Fibroblast of mammary gland (primary cell): ENCODE data around the gene LRP10.

Source experiments
- DNase-seq: peaks from one replicate; pipeline ENCODE4 v3.0.0-alpha.2; 2010; ENCODE audit warnings: low read depth
- H3K4me3 ChIP-seq: 2 replicates; pipeline ENCODE4 v1.5.1; 2011; ENCODE audit warnings: low read depth, mild to moderate bottlenecking, low read length, moderate library complexity; ENCODE audit not compliant: control insufficient read depth
- CTCF ChIP-seq: conservative IDR thresholded peaks from 2 replicates; pipeline ENCODE4 v1.5.1; 2011; ENCODE audit warnings: low read depth, low read length, inconsistent platforms; ENCODE audit not compliant: control insufficient read depth, insufficient read depth

The LRP10 gene

DNA sequence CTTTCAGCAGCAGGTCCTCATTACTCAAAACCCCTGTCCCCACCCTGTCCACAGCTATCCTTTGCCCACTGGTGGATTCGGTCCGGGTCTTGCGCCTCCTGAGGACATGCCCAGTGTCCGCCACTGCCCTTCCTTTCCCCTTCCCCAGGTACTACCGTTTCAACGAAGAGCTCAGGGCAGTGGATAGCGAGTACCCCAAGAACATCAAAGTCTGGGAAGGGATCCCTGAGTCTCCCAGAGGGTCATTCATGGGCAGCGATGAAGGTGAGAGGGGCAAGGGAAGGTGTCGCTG lies 26.5 kb upstream of the LRP10 start:
- H3K4me3 ChIP-seq = no peak overlapping the region
- TF ChIP-seq CTCF = no peak
- no peak for DNase-seq

DNA sequence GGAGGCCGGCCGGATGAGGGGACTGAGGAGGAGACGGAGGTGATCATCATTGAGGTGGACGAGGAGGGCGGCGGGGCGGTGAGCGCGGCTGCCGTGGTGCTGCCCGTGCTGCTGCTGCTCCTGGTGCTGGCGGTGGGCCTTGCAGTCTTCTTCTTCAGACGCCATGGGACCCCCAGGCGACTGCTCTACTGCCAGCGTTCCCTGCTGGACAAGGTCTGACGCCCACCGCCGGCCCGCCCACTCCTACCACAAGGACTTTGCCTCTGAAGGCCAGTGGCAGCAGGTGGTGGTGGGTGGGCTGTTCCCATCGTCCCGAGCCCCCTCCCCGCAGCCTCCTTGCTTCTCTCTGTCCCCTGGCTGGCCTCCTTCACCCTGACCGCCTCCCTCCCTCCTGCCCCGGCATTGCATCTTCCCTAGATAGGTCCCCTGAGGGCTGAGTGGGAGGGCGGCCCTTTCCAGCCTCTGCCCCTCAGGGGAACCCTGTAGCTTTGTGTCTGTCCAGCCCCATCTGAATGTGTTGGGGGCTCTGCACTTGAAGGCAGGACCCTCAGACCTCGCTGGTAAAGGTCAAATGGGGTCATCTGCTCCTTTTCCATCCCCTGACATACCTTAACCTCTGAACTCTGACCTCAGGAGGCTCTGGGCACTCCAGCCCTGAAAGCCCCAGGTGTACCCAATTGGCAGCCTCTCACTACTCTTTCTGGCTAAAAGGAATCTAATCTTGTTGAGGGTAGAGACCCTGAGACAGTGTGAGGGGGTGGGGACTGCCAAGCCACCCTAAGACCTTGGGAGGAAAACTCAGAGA lies 25.5 kb upstream of the LRP10 start:
- no peak for TF ChIP-seq CTCF
- DNase-seq = peak; percentile 25
- H3K4me3 ChIP-seq = no peak overlapping the region

- TF ChIP-seq CTCF = no peak
- H3K4me3 ChIP-seq = no peak overlapping the region
- DNase-seq = no peak
Measured at GRCh38 chr14:22846811-22847307, 24.7 kb upstream of the LRP10 start.

- no peak for TF ChIP-seq CTCF
- peak; percentile 77 for DNase-seq
- no peak overlapping the region for H3K4me3 ChIP-seq
Measured at GRCh38 chr14:22847661-22848341, 23.7 kb upstream of the LRP10 start.

- TF ChIP-seq CTCF = no peak
- H3K4me3 ChIP-seq = no peak overlapping the region
- DNase-seq = peak; percentile 98
Measured at GRCh38 chr14:22848351-22849164, 23.0 kb upstream of the LRP10 start.

- H3K4me3 ChIP-seq = no peak overlapping the region
- TF ChIP-seq CTCF = no peak
- DNase-seq = peak; percentile 87
Measured at GRCh38 chr14:22849212-22849819, 22.2 kb upstream of the LRP10 start.
